Non-pigmented ciliary epithelial cell (primary cell): ENCODE measurements around the gene PRCD.
"Not testable (repeated sequence)": the region's sequence is repeated elsewhere in the genome, so short reads cannot be mapped to it uniquely, and the experiment has no call there.

ENCODE experiments used
- DNase-seq: peaks from one replicate; pipeline ENCODE4 v3.0.0-alpha.2; 2010; ENCODE audit warnings: low read depth

Gene PRCD

DNA sequence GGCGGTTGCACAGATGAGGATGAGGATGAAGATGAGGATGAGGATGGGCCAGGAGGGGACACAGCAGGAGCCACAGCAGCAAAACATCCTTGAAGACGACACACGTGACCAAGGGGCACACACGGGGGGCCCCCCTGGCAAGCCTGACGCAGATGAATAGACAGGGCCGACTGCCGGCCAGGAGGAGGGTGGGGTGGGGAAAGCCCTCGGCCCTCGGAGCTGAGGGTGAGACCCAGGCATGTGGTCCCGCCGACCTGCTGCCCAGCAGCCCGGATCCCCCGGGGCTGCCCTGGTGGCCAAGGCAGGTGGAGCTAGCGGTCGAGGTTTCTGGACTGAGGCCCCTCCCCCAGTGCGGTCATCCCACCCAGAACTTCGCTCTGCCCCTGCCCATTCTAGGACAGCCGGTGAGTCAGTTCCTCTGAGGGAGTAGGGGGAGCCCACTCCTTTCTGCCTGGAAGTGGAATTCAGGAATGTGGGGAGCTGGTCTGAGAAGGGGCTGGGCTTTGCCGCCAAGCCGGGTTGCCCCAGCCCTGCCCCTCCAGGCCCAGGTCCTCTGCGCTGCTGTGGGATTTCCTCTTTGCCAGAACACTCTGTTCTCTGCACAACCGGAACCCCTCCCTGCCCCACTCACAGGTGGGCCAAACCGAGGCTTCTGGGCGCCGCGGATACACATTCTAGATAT is 12.3 kb upstream of the PRCD start:
- DNase-seq: no peak

DNA sequence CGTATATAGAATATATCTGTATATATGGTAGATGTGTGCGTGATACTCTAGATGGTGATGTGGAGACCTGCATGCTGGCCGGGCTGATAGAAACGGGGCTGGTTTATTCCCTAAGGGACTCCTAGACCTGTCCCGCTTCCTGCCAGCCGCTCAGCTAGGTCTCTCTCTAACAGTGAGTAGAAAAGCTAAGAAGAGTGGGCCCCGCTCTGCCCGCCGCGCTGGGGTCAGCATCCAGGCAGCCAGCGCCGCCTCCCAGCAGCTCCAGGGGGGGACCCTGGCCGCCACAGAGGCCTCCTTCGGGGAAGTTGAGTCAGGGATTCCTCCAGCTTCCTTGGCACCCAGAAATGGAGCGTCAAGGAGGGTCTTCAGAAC is 11.7 kb upstream of the PRCD start:
- DNase-seq: no peak

DNA sequence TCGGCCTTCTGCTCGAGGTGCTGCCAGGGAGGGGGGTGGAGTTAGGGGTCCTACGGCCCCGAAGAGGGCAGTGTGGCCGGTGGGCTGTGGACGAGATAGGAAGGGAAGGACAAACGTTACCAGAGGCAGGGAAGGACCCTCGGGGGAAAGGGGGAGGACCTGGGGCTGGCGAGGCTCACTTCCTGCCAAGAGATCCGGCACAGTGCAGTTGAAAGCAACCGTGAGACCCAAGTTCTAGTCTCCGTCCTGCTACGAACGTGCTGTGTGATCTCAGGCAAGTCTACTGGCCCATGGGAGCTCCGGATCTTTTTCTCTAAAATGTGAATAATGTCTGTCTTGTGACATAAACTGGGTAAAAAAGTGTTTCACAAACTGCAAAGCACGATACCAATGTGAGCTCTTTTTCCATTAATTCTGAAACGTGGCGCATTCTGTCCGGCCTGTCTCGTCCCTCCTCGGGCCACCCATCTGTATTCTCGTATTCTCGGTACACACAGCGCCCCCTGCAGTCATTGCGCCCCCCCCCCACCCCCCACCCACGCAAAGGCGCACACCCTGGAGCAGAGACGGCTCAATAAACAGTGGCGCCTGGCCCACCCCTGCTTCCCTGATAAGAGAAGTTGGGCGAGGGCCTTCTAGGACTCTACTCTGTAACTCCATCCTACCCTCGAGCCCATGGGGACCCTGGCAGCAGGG is 11.2 kb upstream of the PRCD start:
- no peak for DNase-seq

DNA sequence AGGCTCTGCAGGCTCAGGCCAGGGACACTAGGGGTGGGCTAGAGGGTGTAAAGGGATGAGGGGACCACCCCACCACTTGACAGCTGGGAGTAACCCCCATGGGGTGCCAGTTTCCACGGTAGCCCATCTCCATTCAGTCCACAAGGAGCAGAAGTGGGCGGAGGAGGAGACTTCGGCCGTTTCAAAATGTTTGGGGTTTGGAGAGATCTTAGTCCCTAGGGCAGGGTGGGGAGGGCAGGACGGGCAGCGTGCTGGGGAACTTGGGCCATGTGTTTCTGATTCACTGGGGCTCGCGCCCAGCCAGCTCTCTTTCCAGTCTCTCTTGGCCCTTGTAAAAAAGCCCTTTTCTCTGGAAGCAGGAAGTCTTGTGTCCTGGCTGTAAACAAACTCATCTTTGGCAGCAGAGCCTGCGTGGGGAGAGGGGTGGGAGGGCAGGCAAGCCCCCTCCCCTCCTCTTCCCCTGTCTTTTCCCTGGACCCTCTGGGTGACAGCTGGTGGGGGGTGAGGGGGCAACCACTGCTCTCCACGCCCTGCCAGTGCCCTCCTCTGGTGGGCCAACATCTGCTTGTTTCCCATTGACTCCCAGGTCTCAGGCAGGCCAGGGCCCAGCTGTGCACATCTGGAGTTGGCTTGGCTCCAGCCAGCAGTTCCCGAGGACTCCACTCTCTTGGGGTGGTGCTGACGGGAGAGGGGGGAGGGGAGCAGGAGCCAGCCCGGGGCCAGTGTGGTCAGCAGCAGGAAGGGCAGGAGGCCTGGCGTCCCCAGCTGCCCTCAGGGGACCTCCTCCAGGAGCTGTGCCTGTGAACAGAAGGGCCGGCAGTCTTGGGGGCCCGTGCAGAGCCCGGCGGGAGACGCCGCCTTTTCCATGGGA is 10.4 kb upstream of the PRCD start:
- DNase-seq: no peak

DNA sequence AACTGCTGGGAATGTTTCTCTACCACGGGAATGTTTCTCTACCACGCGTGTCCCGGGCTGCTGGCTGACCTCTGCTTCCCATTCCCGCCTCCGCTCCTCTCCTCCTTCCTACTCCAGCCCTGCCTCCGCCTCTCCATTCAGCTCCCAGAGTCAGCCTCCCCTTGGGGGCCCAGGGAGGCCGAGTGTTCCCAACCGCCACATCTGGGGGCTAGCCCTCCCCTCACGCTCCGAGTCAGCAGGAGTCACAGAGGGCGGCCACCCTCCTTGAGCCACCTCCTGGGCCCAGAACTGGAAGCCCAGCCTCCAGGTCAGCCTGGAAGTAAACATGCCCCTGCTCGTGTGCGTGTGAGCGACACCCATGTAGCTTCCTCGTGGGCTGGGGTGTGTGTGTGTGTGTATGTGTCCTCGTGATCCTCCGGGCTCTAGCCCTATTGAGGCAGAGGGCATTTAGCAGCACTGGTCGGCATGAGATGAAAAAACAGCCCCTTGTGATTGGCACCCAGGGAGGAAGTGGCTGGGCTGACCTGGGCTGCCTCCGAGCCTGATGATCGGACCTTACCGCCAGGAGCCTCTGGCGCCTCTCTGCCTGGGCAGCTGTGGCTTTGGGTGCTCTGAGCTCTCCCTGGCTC is 9.6 kb upstream of the PRCD start:
- no peak for DNase-seq

DNA sequence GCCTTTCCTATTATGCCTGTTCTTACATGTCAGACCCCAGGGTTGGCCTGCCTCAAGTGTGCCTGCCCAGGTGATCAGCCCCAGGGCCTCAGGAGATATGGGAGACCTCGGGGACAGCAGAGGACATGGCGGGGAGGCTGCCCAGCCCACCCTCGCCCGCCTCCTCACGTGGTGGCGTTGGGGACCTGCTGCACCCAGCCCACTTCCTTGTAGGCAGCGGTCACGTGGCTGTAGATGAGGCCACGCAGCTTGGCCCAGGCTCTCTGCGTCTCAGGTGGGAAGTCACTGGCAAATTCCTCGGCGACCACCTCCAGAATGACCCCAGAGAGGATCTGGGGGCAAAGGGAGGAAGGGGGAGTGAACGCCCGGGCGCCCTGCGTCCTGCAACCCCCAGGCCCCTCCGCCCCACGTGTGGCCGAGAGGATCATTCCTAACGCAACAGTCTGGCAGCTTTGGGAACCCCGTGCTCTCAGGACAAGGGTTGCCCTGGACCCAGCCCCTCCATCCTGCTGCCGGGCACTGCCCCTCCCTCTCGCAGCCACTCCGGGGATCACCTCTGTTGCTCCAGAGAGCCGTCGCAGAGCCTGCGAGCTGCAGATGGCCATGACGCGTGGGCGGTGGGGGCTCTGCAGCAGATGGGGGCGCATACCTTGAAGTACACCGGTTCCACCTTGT is 8.9 kb upstream of the PRCD start:
- no peak for DNase-seq

DNA sequence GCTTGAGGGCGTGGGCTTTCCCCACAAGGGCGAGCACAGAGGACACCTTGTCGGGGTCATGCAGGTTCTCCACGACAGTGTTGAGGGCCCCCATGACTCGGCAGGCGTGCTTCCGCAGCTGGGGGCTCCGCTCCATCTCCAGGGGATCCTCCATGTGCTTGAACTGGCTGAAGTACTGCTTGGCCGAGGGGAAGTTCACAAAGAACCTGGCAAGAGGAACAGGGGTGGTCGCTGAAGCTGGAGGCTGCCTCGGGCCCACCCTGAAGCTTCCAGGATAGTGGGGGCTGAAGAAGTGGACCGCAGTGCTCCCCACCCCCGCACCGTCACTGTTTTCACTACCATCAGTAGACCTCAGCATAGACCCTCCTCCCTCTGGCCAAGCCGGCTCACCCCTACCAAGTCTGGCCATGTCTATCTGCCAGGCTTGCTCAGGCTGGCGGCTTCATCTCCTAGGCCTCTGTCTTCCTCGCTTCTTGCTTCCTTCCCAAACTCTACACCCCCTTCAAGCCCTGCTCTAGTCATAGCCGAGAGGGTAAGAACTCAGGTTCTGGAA is 8.3 kb upstream of the PRCD start:
- DNase-seq: no peak

DNA sequence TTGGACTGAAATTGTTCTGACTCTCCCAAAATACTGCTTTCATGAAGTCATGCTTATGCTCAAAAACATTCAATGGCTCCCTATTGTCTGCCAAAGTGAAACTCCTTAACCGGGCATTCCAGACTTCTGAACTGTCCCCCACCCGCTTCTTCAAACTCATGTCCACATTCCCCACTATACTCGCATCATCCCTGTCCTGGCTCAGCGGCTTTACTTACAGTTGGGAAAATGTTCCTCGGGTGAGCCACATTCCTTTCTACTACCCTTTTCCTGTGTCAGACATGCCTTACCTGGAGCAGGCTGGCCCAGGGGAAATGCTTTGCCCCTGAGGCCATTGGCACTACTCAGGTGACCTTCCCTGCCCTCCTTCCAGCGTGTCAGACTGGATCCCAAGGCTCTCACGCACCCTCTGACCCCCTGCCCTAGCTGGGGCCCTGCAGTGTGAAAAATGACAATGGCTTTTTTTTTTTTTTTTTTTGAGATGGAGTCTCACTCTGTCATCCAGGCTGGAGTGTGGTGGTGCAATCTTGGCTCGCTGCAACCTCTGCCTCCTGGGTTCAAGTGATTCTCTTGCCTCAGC is 7.7 kb upstream of the PRCD start:
- DNase-seq: no peak

DNA sequence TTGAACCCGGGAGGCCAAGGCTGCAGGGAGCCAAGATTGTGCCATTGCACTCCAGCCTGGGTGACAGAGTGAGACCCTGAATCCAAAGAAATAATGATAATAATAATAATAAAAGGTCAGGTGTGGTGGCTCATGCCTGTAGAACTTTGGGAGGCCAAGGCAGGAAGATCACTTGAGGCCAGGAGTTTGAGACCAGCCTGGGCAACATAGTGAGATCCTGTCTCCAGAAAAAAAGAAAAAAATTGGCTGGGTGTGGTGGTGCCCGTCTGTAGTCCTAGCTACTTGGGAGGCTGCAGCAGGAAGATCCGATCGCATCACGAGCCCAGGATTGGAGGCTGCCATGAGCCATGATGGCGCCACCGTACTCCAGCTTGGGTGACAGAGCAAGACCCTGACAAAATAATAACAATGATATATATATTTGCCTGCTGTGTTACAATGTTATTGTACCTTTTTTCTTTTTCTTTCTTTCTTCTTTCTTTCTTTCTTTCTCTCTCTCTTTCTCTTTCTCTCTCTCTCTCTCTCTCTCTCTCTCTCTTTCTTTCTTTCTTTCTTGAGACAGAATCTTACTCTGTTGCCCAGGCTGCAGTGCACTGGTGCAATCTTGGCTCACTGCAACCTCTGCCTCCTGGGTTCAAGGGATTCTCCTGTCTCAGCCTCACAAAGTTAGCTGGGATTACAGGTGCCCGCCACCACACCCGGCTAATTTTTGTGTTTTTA is 6.0 kb upstream of the PRCD start:
- not testable (repeated sequence) for DNase-seq

DNA sequence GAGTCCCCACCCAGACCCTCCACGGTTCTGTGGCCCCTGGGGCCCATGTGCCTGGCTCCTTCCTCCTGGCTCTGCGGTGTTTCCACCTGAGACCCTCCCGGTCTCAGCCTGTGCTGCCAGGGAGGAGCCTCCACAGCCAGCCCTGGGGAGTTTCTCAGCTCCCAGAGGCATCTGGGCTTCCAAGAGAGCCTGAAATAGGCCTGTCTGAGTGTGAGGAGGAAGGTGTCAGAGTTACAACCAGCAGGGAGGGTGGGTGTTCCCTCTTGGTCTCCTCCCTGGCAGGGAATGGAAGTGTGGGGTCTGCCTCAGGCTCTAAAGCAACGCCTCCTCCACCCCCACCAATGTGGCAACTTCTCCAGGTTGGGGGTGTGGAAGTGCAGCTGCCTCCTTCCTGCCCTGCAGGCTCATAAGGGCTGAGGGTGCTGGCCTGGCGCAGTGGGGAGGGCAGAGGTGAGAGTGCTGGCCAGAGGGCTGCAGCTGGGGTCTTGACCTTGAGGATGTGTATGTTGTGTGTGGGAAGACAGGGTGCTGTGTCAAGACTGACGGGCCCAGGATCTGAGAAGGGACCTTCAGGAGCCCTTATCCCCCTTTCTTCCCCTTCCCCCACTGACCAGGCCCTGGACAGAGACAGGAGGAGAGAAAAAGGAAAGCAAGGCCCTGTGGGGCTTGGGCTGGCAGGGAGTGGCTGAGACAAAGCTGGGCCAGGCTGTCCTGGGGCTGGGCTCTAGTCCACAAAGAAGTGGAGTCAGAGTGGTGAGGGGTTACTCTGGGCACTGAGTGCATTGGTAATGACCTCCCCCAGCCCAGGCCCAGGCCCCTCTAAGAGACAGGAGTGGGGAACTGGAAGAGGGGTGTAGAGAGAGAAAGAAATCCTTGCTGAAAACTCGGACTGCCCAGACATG is 4.8 kb upstream of the PRCD start:
- no peak for DNase-seq

DNA sequence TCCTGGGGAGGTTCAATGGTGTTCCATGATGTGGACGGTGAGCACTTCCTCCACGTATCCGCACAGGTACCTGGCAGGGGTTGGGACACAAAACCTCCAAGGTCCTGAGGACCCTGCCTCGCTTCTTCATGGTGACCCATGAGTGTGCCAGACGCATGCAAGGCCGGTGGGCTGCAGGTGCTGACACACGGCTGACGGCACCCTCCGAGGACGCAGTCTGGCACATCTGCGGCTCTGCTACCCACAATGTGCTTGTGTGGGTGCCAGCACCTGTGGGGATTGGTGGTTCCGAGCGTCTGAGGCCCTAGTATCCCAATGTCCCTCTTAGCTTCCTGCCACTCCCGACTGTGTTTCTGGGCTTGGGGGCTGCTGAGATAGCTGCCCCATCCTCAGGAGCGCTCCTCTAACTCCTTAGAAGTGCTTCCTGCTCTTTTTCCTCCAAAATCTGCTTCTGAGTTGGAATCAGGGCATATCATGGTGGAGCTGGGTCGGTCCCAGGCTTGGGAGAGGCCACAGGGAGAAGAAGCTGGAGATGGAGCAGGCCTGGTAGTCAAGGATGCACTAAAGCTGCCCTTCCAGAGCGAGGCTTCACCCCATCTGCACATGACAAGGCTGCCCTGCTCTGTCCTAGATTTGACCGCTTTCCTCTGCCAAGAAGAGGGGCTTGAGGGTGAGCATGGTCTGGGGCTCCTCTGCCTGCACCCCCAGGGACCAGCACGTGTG is 3.9 kb upstream of the PRCD start:
- DNase-seq: no peak

DNA sequence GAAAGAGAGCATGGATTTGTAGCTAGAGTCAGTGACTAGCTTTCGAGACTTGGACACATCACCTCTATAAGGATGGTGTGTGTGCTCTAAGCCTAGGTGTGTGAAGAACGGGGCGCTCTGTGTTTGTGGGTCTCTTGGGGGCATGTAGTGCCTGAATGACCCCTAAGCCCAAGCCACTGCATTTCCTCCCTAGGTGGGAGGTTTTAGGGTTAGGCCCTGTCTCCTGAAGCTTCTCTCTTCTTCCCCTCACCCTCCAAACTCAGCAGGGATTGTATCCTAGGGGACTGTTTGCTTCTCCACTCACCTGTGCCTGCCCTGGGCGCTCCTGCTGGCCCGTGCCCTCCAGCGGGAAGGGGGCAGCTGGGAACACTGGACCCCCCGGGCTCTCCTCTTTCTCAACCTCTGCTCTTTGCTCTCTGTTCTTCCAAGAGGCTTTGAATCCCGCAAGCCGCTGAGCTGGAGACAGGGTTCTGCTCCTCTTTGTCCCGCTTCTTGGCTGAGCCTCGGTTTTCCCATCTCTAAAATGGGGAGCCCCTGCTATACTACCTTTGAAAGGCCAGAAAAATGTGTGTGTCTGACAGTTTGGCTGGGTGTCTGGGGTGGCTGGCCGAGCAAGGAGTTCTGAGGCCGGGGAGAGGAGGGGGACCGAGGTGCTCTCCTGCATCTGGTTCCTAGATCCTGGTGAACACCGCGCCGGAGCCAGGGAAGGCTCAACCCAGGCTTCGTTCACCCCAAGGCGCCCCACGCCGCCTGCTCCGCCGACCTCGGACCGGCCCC is 3.1 kb upstream of the PRCD start:
- DNase-seq: no peak

DNA sequence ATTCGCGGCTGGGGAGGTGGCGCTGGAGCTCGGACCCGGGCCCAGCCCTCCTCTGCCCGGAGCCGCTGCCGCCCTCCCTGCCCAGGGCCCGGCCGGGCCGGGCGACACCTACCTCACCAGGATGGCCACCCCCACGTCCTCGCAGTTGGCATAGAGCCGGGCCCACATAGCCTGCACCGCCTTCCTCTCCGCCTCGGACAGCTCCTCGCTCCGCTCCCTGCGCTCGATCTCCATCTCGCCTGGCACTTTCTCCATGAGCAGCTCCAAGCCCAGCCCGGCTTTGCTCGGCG is 2.6 kb upstream of the PRCD start:
- DNase-seq: no peak

DNA sequence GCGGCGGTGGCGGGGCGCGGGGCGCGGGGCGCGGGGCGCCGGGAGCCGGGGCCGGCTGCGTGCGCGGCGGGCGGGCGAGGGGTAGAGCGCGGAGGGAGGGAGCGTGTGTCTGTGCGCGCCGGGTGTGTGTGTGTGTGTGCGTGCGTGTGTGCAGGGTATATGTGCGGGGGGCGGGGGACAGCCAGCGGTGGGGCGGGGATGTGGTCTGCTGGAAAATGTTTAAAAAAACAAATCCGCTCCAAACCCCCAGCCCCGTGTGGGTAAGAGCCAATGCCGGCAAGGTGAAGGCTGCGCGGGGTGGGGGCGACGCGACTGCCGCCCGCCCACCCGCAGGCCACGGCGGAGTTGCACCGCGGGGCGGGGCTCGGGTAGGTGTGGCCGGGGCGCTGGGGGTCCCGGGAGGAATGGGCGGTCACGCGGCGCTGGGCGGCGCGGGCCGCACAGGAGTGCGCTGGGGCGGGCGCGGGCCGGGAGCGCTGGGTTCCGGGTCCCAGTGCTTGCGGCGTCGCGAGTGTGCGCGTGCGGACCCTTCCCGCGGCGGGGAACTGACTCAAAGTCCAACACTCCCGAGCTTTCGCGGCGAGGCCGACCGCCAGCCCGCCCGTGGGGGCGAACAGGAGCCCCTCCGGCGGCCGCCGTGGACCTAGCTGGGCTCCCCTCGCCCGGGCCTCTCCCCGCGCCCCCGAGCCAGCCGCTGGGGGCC is 2.1 kb upstream of the PRCD start, which contains the start of gene CYGB:
TSS of gene CYGB (minus strand) at position 132 of the 703 bp plus-strand sequence. CDS start 167 bp downstream, outside the sequence.
- no peak for DNase-seq

DNA sequence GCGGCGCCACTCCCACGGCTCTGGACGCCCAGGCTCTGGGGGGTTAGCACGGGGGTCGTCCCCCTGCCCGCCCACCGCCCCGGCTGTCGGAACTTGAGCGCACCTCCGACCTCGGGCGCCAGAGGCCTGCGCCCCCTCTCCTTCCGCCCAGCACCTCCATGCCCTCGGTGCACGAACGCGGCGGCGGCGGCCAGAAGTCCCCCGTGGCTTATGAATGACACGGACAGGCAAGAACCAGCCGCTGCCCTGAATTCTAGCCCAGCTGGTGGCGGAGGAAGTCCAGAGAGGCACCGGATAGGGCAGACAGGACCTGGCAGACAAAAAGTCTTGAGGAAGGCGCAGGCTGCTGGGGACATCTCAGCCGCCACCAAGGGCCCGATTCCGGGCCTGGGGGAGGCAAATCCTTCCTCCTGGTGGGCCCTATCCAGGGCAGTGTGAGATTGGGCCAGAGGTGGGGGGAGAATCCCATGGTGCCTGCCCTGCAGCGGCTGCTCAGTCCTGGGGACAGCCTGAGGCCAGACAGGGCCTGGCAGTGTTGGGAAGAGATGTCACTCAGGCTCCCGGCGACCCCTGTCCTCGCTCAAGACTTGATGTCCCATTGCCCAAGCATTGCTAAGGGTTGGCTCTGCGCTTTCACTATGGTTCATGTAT is 1.4 kb upstream of the PRCD start:
- no peak for DNase-seq

DNA sequence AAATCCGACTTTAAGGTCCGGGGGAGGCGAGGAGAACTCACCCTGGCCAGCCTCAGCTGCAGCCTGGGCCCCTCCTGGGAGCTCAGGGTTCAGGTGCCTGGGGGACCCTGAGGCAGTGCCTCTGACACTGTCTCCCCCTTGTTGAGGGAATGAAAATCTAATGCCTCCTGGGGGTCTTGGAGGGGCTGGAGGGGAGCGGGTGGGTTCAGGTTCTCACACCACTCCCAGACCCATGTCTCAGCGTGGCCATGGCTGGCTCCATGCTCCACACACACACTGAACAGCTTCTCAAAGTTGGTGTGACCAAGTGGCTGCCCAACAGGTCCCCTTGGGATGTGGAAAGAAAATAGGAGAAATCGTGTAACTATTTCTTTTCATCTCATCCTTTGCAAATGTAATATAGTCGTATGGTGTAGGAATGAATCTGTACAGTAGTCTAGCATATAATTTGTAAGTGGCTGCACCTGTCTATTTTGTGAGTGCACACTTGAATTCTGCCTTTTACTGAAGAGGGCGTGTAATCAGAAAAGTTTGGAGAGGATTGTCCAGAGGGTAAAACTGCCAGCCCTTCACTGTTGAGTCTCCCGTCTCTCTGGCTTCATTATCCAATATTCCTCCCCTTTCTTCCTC is 788 bp upstream of the PRCD start:
- DNase-seq: no peak
